ENCODE results near the gene RPP40.

The RPP40 gene

GRCh38 chr6:4969609-4970285 is 34.1 kb downstream of the RPP40 start:
- DNase-seq (ENCODE audit: low read depth), result no peak

- no peak for DNase-seq (ENCODE audit: low read depth)
Observed at GRCh38 chr6:4967301-4968030, 36.4 kb downstream of the RPP40 start.

GRCh38 chr6:4965562-4966389 is 38.1 kb downstream of the RPP40 start:
- DNase-seq (ENCODE audit: low read depth), result no peak

GRCh38 chr6:4964675-4965561 is 38.9 kb downstream of the RPP40 start:
- DNase-seq (ENCODE audit: low read depth), result no peak

- no peak for DNase-seq (ENCODE audit: low read depth)
Observed at GRCh38 chr6:4962905-4963304, 40.9 kb downstream of the RPP40 start.

GRCh38 chr6:4961322-4962168 is 42.3 kb downstream of the RPP40 start:
- DNase-seq (ENCODE audit: low read depth), result no peak

- DNase-seq (ENCODE audit: low read depth), result no peak
Observed at GRCh38 chr6:4958624-4959023, 45.2 kb downstream of the RPP40 start.

GRCh38 chr6:4957521-4958231 is 46.2 kb downstream of the RPP40 start:
- DNase-seq (ENCODE audit: low read depth), result no peak

- no peak for DNase-seq (ENCODE audit: low read depth)
Observed at GRCh38 chr6:4956625-4957024, 47.2 kb downstream of the RPP40 start.

GRCh38 chr6:4953440-4953839 is 50.4 kb downstream of the RPP40 start:
- no peak for DNase-seq (ENCODE audit: low read depth)

DNA sequence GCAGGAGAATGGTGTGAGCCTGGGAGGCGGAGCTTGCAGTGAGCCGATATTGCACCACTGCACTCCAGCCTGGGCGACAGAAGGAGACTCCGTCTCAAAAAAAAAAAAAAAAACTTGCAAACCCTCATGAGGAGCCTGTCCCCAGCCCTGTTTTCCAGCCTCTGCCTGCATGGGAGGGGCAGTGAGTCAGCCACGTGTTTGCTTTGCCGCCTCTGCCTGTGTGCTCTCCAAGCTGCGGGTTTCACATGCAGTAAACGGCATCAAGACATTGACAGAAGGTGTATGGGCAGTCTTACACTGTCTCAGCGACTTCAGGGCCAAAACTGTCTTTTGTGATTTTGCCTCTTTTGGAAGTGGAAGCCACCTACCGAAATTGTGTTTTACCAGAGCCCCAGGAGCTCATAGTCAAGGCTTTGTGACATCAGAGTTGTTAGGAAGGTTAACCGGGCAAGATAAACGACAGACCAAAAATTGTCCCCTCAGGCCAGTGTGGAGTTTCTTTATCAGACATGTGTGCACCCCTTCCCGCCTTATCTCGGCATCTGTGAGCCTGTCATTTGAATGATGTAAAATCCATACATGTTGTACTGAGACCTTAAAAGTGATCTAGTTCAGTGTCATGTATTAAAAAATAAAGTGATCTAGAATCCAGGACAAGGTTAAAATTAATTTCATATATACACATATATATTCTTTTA is 52.9 kb downstream of the RPP40 start:
- no peak for DNase-seq (ENCODE audit: low read depth)

- no peak for DNase-seq (ENCODE audit: low read depth)
Observed at GRCh38 chr6:4950076-4950475, 53.8 kb downstream of the RPP40 start.

DNA sequence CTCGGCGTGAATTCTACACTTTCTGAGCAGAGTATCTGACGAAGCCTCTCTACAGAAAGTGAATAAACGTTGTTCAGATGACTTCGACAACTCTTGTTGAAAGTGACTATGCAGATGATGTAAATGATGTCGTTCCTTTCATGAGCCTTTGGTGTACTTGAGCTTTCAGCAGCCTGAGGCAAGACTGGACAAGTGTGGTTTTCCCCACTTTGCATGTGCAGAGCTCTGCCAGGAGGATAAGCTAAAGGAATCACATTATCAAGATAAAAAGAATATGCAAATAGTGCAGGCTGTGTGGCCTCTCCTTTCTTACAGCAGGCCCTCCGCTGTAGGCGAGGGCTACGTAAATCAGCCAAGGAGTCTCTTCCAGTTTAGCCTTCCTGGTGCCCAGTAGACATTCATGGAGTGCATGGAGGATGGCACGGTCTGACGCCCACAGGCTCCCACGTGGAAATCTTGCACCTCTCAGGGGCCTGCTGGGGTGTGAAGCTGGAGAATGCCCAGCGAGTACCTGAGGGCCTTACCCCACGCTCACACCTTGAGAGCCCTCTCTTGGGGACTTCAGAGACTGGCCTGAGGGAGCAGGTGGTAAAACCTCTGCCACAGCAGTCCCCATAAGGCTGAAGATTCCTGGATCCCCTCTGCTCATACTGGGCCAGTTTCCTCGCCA is 54.9 kb downstream of the RPP40 start:
- no peak for DNase-seq (ENCODE audit: low read depth)

DNA sequence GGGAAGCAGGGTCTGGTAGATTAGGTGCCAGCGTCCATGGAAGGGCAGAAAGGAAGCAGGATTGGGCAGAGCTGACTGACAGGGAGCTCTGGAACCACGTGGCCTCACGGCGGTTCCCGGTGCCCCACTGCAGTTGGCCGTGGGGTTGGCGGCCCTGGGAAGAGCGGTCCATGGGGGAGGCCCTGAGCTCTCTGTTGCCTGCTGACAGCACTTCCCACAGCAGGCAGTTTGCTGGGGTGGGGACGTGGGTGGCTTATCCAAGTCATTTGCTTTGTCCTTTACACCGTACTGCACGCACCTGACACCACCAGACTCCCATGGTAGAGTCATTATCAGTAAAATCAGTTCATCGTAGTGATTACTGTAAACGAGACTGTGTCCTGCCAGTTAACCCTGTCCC is 56.1 kb downstream of the RPP40 start:
- DNase-seq (ENCODE audit: low read depth), result no peak

DNA sequence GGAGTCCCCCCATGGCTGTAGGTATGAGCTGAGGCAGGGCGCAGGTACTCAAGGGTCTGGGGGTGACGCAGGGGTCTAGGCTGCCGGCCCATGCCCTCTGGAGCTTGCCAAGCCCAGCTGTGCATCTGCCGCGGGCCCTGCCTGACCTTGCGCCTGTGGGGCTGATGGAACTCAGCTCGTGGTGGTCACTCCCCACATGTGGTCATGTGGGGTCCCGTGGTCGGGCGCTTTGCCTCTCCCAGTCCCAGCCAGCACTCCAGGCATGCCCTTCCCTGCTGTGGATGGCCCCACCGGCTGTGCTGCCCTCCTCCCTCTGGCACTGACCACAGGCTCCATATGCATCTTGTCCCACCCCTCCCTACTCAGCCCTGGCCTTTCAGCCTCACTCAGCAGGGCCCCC is 57.3 kb downstream of the RPP40 start:
- DNase-seq (ENCODE audit: low read depth), result no peak
